Smooth muscle cell (in vitro differentiated cells): ENCODE results near the gene SEPTIN1. TPM values are rescaled to one million over a fixed set of nuclear protein-coding genes. Genes with fewer than 3 reads are reported as not detected.
A peak's percentile ranks its signal among the peaks of the same experiment; 100 is the strongest.

Experiments used
- DNase-seq: peaks from one replicate; lab custom pipeline; 2025; ENCODE audit not compliant: unreplicated experiment; lab: John Stamatoyannopoulos, UW
- H2AFZ ChIP-seq: fragments of 200-600 bp; sonication (generic); 2 replicates; pipeline ENCODE4 v1.6.0; 2016; ENCODE audit warnings: antibody characterized with exemption, low read depth, mild to moderate bottlenecking
- H3F3A ChIP-seq: fragments of 200-600 bp; sonication (generic); 2 replicates; pipeline ENCODE4 v1.6.0; 2017; ENCODE audit warnings: antibody characterized with exemption, low read depth
- H3K27ac ChIP-seq: fragments of 200-600 bp; sonication (generic); 2 replicates; pipeline ENCODE4 v1.5.1; 2016; ENCODE audit warnings: low read depth, mild to moderate bottlenecking
- H3K27me3 ChIP-seq: fragments of 200-600 bp; sonication (generic); 2 replicates; pipeline ENCODE4 v1.6.1; 2016; ENCODE audit warnings: low read depth, mild to moderate bottlenecking
- H3K36me3 ChIP-seq: fragments of 200-600 bp; sonication (generic); 2 replicates; pipeline ENCODE4 v1.5.1; 2016; ENCODE audit warnings: low read depth
- H3K4me1 ChIP-seq: fragments of 200-600 bp; sonication (generic); 2 replicates; pipeline ENCODE4 v1.5.1; 2016; ENCODE audit warnings: low read depth
- H3K4me2 ChIP-seq: fragments of 200-600 bp; sonication (generic); 2 replicates; pipeline ENCODE4 v1.6.0; 2016; ENCODE audit warnings: mild to moderate bottlenecking
- H3K4me3 ChIP-seq: fragments of 200-600 bp; sonication (generic); 2 replicates; pipeline ENCODE4 v1.5.1; 2016; ENCODE audit warnings: mild to moderate bottlenecking
- H3K79me2 ChIP-seq: fragments of 200-600 bp; sonication (generic); 2 replicates; pipeline ENCODE4 v1.6.0; 2016; ENCODE audit warnings: low read depth, mild to moderate bottlenecking
- H3K9ac ChIP-seq: fragments of 200-600 bp; sonication (generic); 2 replicates; pipeline ENCODE4 v1.6.0; 2016; ENCODE audit warnings: low read depth
- H3K9me3 ChIP-seq: fragments of 200-600 bp; sonication (generic); replicated peaks from 2 replicates; pipeline ENCODE4 v1.5.1; 2016; ENCODE audit warnings: low read depth
- H4K20me1 ChIP-seq: fragments of 200-600 bp; sonication (generic); 2 replicates; pipeline ENCODE4 v1.6.0; 2016; ENCODE audit warnings: low read depth
- CTCF ChIP-seq: fragments of 200-600 bp; sonication (generic); IDR thresholded peaks from 2 replicates; pipeline ENCODE4 v1.5.1; 2017; ENCODE audit warnings: borderline replicate concordance, mild to moderate bottlenecking, antibody characterized with exemption; ENCODE audit not compliant: insufficient read depth, poor library complexity, severe bottlenecking
- WGBS: methylation state at CpG from one replicate; pipeline ENCODE4 v1.1.7; 2016; ENCODE audit warnings: low lambda C conversion rate; 5-methylcytosine and 5-hydroxymethylcytosine counted together
- polyA plus RNA-seq: library from polyadenylated mRNA; unstranded; fragments of >200 nt; fragmentation: Nextera tagmentation; extraction: Ambion mirVana; gene quantifications from 2 replicates; pipeline ENCODE4 v1.2.1, GENCODE V29; 2016
- total RNA-seq: library from RNA; depleted of rRNA; stranded (reverse); fragments of >200 nt; gene quantifications from 2 replicates; pipeline ENCODE4 v1.2.3, GENCODE V29; 2014

SEPTIN1 gene
- total and polyA plus RNA-seq, 2 experiments from 2014 or later: 0.27 to 3.7 TPM

- peaks cover 5% of the 10 kb centered on the region for H4K20me1 ChIP-seq
- peak overlapping the region; percentile 77 for H3K9ac ChIP-seq
- H3F3A ChIP-seq: peaks cover 10% of the 10 kb centered on the region
- peak overlapping the region; percentile 82 for H2AFZ ChIP-seq
- WGBS: 32% methylated on average over 9 of the region's 19 CpGs
- peaks cover 6% of the 10 kb centered on the region for H3K4me1 ChIP-seq
- H3K27ac ChIP-seq: peak overlapping the region; percentile 84
- H3K79me2 ChIP-seq: peaks cover 16% of the 10 kb centered on the region
- H3K4me3 ChIP-seq: peak overlapping the region; percentile 80
- H3K27me3 ChIP-seq: no peaks in the 10 kb centered on the region
- H3K9me3 ChIP-seq: no peaks in the 10 kb centered on the region
- peak overlapping the region; percentile 84 for H3K4me2 ChIP-seq
- no peak for TF ChIP-seq CTCF
- no peak for DNase-seq
- H3K36me3 ChIP-seq: no peaks in the 10 kb centered on the region
Measured at GRCh38 chr16:30407804-30408534, 25.6 kb upstream of the SEPTIN1 start.

- Histone ChIP-seq H3K4me2 (peak within 1 kb of the TSS; percentile 84), H3K4me1 (peaks cover 6% of the 10 kb centered on the region), H3K4me3 (peak within 1 kb of the TSS; percentile 80), H3K27ac (peak within 1 kb of the TSS; percentile 84), H3K36me3 (no peaks in the 10 kb centered on the region), H2AFZ (peak within 1 kb of the TSS; percentile 82), H3F3A (peaks cover 10% of the 10 kb centered on the region), H4K20me1 (peaks cover 5% of the 10 kb centered on the region), H3K27me3 (no peaks in the 10 kb centered on the region), H3K79me2 (peaks cover 15% of the 10 kb centered on the region), H3K9ac (peak within 1 kb of the TSS; percentile 77), H3K9me3 (no peaks in the 10 kb centered on the region)
- DNase-seq: peak; percentile 94
- no peak for TF ChIP-seq CTCF
- under 1% methylated on average over 42 of the region's 65 CpGs for WGBS
Measured at GRCh38 chr16:30407102-30407803, 24.9 kb upstream of the SEPTIN1 start, which contains the start of gene ZNF771. ZNF771 (plus strand) TSS chr16:30407606; CDS start chr16:30408054, 448 bp downstream.

- no peaks in the 10 kb centered on the region for H3K9me3 ChIP-seq
- no peak overlapping the region for H3K9ac ChIP-seq
- H3K27me3 ChIP-seq: no peaks in the 10 kb centered on the region
- DNase-seq: no peak
- H3K4me3 ChIP-seq: peak overlapping the region; percentile 80
- peaks cover 10% of the 10 kb centered on the region for H3K79me2 ChIP-seq
- peak overlapping the region; percentile 84 for H3K27ac ChIP-seq
- 33% methylated on average over 14 of the region's 14 CpGs for WGBS
- peaks cover 6% of the 10 kb centered on the region for H3K4me1 ChIP-seq
- H4K20me1 ChIP-seq: peaks cover 5% of the 10 kb centered on the region
- peak overlapping the region; percentile 82 for H2AFZ ChIP-seq
- H3F3A ChIP-seq: peaks cover 13% of the 10 kb centered on the region
- no peak for TF ChIP-seq CTCF
- peak overlapping the region; percentile 84 for H3K4me2 ChIP-seq
- H3K36me3 ChIP-seq: no peaks in the 10 kb centered on the region
Measured at GRCh38 chr16:30406795-30407101, 24.4 kb upstream of the SEPTIN1 start.
